RWPE1 (cell line): ENCODE measurements around the gene TMEM121.

Experiments
- CTCF ChIA-PET: fragments of 350-600 bp; sonication (Branson Sonifier 250); formaldehyde crosslinking; extraction: SDS; loops from one replicate; lab custom pipeline; 2021; lab: Yijun Ruan, JAX
- POLR2A ChIA-PET: fragments of 400-600 bp; formaldehyde crosslinking; extraction: SDS; loops from one replicate; lab custom pipeline; 2020; ENCODE audit warnings: antibody characterized with exemption; ENCODE audit not compliant: low non-redundant PET; lab: Yijun Ruan, JAX
- DNase-seq: peaks from one replicate; pipeline ENCODE4 v3.0.0; 2012; ENCODE audit warnings: low spot score
- H3K27ac ChIP-seq: fragments of 450-650 bp; 2 replicates; pipeline ENCODE4 v1.5.1; 2017
- TF ChIP-seq, protein P1 (sequence below): fragments of 450-650 bp; conservative IDR thresholded peaks from 2 replicates; pipeline ENCODE4 v1.5.1; 2017; ENCODE audit warnings: low read depth, mild to moderate bottlenecking

The TMEM121 gene

GRCh38 chr14:105495101-105495989, 31.0 kb upstream of the TMEM121 start:
- H3K27ac ChIP-seq, result peak overlapping the region; percentile 100
- ChIA-PET POLR2A (no interaction called here), CTCF (interaction anchor here (0.8 kb wide), 1 partner anchor 378 kb away, joined by 3 read pairs; no protein-coding TSS in a partner anchor)
- no peak for DNase-seq
- TF ChIP-seq, protein P1, sequence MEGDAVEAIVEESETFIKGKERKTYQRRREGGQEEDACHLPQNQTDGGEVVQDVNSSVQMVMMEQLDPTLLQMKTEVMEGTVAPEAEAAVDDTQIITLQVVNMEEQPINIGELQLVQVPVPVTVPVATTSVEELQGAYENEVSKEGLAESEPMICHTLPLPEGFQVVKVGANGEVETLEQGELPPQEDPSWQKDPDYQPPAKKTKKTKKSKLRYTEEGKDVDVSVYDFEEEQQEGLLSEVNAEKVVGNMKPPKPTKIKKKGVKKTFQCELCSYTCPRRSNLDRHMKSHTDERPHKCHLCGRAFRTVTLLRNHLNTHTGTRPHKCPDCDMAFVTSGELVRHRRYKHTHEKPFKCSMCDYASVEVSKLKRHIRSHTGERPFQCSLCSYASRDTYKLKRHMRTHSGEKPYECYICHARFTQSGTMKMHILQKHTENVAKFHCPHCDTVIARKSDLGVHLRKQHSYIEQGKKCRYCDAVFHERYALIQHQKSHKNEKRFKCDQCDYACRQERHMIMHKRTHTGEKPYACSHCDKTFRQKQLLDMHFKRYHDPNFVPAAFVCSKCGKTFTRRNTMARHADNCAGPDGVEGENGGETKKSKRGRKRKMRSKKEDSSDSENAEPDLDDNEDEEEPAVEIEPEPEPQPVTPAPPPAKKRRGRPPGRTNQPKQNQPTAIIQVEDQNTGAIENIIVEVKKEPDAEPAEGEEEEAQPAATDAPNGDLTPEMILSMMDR, result no peak

GRCh38 chr14:105495990-105496830, 30.2 kb upstream of the TMEM121 start:
- DNase-seq, result no peak
- CTCF ChIA-PET, result no interaction called here
- peak overlapping the region; percentile 100 for H3K27ac ChIP-seq
- TF ChIP-seq, protein P1, result no peak
- POLR2A ChIA-PET, result no interaction called here

DNA sequence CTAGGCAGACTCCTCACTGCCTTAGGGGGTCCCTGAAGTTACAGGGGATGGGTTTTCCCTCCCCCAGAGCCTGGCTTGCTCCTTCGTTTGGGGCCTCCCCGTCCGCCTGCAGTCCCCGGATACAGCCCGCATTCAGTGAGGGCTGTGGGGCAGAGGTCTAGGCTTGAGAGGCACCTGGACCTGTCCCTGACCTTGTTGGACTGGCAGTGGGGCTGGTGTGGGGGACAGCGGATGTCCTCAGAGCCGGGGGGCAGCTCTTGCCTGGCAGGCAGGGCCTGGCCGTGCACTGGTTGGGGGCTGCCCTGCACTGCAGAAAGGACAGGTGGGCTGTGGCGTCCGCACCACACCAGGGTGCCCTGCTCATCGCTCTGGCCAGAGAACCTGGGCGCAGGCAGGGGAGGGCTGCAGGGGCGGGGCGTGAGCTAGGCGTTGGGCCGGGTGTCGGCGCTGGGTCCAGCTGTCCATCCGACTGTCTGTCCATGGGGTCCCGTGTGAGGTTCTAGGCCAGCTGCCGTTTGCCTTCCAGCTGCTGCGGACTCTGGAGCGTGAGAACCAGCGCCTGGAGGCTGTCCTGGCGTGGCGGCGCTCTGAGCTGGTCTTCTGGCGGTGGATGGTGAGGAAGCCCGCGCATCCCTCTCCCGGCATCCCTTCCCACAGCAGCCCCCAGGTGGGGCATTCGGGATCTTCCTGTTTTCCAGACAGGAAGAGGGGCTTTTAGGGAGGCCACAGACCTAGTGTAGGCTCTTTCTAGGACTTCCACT, 29.4 kb upstream of the TMEM121 start:
- peak overlapping the region; percentile 100 for H3K27ac ChIP-seq
- CTCF ChIA-PET, result no interaction called here
- POLR2A ChIA-PET, result interaction anchor here (0.5 kb wide), 1 partner anchor 524 kb away, joined by 4 read pairs; no protein-coding TSS in a partner anchor
- DNase-seq, result no peak
- TF ChIP-seq, protein P1, result no peak

DNA sequence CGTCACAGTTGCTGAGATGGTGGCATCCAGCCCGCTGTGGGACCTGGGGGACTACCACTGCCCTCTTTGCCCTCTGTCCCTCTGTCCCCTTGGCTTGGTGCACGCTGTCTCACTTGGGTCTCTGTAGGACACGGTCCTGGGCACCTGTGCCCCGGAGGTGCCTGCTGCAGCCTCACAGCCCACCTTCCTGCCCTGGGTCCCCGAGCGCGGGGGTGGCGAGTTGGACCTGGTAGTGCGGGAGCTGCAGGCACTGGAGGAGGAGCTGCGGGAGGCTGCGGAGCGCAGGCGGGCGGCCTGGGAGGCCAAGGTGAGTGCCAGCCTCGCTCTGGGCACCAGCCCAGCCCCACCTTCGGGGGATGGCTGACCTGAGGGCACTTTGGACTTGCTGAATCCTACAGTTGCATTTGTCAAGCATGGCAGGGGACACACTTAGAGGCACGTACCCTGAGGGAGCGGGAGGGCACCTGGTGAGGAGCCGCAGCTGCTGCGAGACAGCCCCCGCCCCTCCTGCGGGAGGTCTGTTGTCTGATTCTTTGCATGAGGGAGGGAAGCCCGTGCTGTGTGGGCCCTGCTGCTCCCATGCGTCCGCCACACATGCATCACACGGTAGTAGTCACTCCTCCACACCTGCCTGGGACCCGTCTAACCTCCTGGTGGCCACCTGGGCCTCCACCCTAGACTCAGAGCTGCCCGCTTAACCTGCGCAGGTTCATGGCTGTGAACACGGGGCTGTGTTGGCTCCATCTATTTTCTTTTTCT, 28.5 kb upstream of the TMEM121 start:
- POLR2A ChIA-PET, result no interaction called here
- TF ChIP-seq, protein P1, result no peak

DNA sequence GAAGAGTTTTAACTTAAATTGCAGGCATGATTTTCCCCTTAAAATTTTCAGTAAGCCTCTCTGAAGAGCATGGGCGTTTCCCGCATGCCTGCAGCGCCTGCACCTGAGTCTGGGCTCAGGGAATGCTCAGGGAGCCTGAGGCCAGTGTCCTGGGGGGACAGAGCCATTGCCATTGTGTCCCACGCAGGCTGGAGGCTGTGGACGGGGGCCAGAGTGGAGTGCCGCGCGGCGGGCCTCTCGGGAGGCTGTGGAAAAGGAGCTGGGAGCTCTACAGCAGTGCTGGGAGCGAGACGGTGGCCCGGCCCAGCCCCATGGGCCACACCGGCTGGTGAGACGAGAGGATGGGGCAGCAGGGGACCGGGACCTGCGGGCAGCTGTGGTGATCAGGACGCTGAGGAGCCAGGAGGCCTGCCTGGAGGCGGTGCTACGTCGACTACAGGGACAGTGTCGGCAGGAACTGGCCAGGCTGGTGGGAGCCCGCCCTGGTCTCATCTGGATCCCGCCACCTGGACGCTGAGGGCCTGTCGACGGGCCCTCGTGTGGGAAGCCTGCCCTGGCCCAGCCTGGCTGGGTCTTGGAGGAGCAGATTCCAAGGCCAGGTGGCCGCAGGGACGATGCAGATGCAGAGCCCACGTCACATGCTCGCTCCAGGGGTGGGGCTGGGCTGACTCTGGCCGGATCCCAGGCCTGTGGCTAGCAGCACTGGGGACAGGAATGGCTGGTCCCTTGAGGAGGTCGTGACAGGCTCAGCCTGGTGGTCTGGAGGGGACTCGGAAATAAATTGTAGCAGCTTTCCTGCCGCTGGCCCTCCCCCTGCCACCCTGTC, 27.7 kb upstream of the TMEM121 start:
- ChIA-PET CTCF (no interaction called here), POLR2A (no interaction called here)
- DNase-seq, result no peak
- TF ChIP-seq, protein P1, result no peak
- peak overlapping the region; percentile 100 for H3K27ac ChIP-seq

More for the DNA sequence above, 28.5 kb upstream of the TMEM121 start:
- no peak for DNase-seq
- CTCF ChIA-PET, result no interaction called here
- H3K27ac ChIP-seq, result peak overlapping the region; percentile 100
